NCI-H460 (cell line): ENCODE results near the gene DCLRE1A. TPM values are rescaled to one million over a fixed set of nuclear protein-coding genes. Genes with fewer than 3 reads are reported as not detected.
"Not testable (repeated sequence)": the region's sequence is repeated elsewhere in the genome, so short reads cannot be mapped to it uniquely, and the experiment has no call there.

ENCODE experiments used
- DNase-seq: peaks from one replicate; pipeline ENCODE4 v3.0.0-alpha.2; 2016; ENCODE audit warnings: low read depth; ENCODE audit errors: extremely low read depth
- total RNA-seq: library from RNA; depleted of rRNA; stranded (reverse); fragments of >200 nt; shearing (Covaris generic); gene quantifications from 2 replicates; pipeline ENCODE4 v1.2.3, GENCODE V29; 2014

Gene DCLRE1A
- total RNA-seq, 1 experiment from 2014 or later, result 23.5 TPM

DNA sequence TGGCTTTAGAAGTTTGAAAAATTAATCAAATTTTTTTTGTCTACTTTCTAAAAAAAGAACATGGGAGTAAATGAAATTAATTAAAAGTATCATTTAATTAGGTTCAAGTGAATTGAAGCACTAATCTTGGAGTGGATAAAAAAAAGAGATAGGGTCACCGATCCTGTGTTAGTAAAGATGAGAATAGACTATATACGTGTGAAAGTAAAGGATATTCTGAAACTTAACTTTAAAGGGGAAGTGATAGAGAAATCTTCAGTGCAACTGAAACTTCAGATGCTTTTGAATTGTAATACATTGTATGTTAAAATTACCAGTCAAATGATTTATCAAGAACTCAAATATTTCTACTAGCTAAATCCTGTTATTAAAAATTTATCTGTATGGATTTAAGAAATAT is 5.4 kb upstream of the DCLRE1A start:
- no peak for DNase-seq

DNA sequence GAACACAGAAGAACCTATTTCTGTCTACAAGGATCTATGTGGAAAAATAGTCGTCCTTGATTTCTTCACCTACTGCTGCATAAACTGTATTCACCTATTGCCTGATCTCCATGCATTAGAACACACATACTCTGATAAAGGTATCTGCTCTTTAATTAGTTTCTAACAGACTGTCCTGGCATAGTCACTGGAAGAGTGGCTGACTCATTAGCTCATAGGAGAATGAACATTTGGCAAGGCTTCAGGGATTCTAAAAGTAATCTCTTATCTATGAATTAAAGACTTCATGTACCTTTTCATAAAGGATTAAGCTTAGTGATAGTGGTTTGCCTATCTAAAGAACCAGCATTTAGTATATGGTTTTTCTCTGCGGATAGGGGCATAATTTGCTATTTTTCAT is 4.7 kb upstream of the DCLRE1A start:
- DNase-seq, result no peak

GRCh38 chr10:113857210-113857609 is 3.3 kb upstream of the DCLRE1A start:
- no peak for DNase-seq

DNA sequence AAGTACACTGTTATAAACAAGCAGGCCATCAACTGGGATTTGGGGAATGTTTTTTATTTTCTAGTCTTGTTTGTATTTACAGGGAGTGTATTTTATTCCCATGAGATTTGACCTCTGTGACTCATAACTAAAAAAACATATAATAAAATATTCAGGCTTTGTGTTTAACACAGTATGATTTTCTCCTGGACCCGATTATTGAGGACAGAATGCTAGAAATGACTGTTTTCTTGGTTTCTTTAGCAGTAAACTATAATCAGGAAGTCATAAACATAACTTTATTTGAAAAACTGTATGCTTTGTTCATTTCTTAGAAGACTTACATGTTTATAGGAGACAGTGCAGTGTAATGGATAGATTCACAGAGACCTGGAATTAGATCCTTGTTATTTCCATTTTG is 2.7 kb upstream of the DCLRE1A start:
- DNase-seq, result no peak

GRCh38 chr10:113854761-113855588 is 1.1 kb upstream of the DCLRE1A start:
- no peak for DNase-seq

GRCh38 chr10:113853578-113854012 is 287 bp downstream of the DCLRE1A start:
- DNase-seq, result peak; percentile 18

DNA sequence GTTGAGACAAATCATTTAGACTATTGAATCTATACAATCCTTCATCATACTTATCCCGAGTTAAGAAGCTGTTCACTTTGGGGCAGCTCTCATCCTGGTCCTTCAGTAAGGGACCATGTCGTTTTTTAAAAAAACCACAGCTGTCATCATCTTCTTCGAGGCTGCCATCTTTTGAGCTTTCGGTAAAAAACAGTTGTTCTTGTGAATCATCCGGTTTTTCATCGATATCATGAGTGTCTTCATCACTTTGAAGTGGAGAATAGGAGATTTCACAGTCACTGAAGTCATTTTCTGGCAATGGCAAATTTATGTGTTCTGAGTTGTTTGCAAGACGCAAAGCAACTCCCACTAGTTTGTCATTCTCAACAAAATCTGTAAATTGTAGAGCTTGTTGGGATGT is 3.9 kb downstream of the DCLRE1A start:
- DNase-seq, result no peak

DNA sequence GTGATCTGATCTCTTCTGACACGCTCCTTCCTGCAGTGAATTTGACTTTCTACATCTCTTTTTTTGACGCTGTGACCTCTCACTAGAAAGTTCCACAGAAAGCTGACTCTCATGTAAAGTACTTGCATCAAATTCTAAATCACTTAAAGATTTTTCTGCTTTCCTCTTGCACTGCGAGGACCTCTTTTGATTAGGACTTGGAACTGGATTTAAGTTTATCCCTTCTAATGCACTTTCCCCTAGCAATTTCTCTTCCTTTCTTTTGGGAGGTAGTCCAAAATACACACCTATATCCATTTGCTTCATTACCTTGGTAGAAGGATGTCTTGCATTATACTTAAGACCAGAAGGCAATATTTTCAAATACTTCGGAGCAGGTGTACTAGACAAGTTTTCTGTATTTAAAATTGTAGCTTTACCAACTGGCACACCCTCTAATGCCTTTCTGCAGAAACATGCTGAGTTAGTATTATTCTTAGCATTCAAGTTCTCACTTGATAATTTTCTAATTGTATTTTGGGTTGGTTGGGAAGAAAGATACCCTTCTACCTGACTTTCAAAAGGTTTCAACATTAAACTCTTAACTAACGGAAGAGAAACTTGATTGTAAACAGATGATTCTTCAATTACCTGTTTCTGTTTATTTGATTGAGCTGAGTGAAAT is 4.6 kb downstream of the DCLRE1A start:
- no peak for DNase-seq

DNA sequence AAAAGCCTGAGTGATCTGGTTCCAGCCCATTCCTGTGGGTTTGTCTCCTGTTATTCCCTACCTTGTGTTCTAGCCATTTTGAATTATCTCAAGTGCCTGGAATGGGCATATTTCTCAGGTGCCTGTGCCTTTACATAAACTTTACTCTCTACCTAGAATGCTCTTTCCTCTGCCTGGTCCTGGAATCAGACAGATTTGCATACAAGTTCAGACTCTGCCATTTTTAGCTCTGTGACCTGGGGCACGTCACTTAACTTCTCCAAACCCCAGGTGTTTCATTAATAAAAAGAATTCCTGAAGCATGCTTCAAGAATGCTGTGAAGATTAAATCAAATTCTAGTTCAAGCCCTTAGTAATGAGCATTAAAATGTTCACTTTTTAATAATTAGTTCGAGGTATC is 7.8 kb downstream of the DCLRE1A start:
- no peak for DNase-seq

DNA sequence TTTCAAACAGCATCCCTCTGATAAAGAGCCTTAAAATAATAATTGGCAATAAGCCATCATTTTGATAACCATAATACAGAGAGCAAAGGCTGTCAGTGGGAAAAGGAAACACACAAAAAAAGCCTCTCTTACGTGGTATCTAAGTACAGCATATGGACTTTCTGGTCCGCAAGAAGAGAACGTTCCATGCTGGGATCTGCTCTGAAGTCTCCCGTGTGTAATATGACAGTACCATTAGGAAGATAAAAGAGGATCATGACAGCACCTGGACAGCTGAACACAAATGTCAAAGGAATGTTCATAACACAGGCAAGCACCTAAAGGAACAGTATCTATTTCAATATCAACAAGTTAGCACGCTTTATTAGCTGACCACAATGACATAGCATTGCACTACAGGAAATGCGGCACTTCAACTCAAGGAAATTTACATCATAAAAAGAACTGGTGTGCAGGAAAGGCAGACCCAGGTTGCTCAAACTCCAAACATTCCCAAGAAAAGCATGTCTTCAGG is 9.9 kb downstream of the DCLRE1A start:
- DNase-seq, result no peak

- no peak for DNase-seq
Observed at GRCh38 chr10:113842171-113842570, 11.7 kb downstream of the DCLRE1A start.

- DNase-seq, result not testable (repeated sequence)
Observed at GRCh38 chr10:113828567-113828966, 25.3 kb downstream of the DCLRE1A start.

- DNase-seq, result no peak
Observed at GRCh38 chr10:113825791-113826190, 28.1 kb downstream of the DCLRE1A start.

DNA sequence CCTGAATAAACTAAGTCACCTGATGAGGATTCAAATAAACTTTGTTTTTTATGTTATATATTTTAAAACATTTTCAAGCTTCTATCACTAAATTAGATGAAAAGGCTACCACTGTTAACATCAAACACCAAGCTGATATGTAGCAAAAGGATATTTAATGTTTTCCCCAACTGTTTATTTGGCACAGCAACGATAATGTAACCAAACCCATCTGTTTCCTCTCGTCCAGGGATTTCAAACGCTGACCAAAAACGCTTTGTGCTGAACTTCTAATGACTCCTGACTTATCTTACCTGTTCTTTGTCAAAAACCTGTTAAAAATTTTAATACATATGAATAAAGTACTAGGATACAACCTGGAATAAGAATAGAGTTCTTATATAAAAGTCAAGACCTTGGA is 30.5 kb downstream of the DCLRE1A start:
- no peak for DNase-seq

DNA sequence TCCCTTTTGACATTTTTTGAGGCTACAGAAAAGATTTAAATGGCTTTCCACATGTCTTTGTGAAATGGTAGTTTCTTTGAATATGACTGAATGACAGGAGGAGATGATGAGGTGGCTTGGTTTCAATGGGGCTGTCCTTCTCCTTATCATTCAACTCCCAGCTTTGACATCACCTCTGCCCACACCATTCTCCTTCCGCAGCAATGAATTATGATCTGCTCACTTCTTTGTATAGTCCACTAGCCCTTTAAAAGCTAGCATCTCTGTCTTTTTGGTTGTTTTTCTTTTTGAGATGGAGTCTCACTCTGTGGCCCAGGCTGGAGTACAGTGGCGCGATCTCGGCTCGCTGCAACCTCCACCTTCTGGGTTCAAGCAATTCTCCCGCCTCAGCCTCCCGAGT is 31.7 kb downstream of the DCLRE1A start:
- no peak for DNase-seq

DNA sequence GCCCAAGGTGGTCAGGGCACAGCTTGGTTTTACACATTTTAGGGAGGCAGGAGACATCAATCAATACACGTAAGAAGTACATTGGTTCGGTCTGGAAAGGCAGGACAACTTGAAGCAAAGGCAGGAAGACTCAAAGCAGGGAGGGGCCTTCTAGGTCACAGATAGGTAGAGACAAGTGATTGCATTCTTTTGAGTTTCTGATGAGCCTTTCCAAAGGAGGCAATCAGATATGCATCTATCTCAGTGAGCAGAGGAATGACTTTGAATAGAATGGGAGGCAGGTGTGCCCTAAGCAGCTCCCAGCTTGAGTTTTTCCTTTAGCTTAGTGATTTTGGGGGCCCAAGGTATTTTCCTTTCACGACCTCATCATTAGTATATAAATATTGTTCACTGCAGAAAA is 32.6 kb downstream of the DCLRE1A start:
- DNase-seq, result not testable (repeated sequence)

DNA sequence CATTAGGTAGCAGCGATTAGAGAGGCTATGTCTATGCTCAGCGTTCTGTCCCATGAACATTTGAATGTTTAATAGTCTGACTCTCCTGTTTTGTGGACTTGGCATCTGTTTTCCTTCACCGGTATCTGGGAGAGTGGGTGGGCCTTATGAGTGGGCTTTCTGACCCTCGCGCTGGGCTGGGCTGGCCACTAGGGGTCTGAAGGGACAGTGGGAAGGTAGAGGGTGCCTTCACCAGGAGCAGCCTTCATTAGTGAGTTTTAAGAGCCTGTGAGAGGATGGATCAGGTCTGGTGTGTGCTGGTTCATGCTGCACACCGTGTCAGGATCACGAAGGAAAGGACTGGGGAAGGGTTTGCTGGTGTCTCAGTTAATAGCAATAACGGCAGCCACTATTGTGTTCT is 33.4 kb downstream of the DCLRE1A start:
- no peak for DNase-seq

GRCh38 chr10:113819989-113820388 is 33.9 kb downstream of the DCLRE1A start:
- no peak for DNase-seq

GRCh38 chr10:113814700-113815099 is 39.2 kb downstream of the DCLRE1A start:
- DNase-seq, result not testable (repeated sequence)

DNA sequence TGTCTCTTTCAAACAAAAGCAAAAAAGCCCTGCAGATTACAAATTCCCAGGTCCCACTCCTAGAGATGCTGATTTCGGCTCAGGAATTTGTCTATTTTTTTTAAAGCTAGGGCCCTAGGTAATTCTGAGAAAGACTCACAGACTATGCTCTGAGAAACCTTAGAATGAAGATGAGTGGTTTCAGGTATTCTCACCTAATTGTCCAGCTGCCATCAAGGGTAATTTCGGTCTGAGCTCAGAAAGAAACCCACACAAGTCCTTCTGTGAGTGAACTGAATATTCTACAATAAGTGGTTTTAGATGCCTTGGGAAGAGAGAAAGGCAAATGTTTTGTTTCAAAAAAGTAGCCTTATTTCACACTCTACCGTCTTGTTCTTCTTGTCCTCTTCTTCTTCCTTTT is 45.7 kb downstream of the DCLRE1A start:
- no peak for DNase-seq

GRCh38 chr10:113806503-113806902 is 47.4 kb downstream of the DCLRE1A start:
- no peak for DNase-seq

DNA sequence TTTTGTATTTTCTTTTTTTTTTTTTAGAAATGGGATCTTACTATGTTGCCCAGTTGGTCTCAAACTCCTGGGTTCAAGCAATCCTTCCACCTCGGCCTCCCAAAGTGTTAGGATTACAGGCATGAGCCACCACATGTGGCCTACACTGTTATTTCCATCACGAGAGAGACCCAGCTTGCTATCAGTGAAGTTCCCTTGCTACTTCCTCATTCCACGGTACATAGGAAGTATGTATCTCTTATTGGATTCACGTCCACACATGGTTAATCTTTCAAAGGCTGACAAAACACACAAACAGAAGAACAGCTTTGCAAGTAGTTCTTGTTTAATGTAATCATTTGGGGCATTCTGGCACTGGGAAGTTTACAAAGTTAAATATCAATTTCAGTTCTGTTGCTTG is 50.9 kb downstream of the DCLRE1A start:
- DNase-seq, result no peak
